HG03342 (cell line): ENCODE measurements around the gene NFE2L1.
A peak's percentile ranks its signal among the peaks of the same experiment; 100 is the strongest.

Experiments
- ATAC-seq: cut with Tn5 transposase; IDR thresholded peaks from one replicate; pipeline ENCODE4 v1.9.1; 2021; ENCODE audit warnings: mild to moderate bottlenecking, moderate library complexity; ENCODE audit not compliant: unreplicated experiment

The NFE2L1 gene

GRCh38 chr17:48107137-48108055, 59.2 kb downstream of the NFE2L1 start, which contains the start of gene SNX11:
TSS of gene SNX11 (plus strand) at chr17:48107766. CDS start at chr17:48112044, 4,278 bp downstream.
- ATAC-seq, result peak; percentile 69

- ATAC-seq, result no peak
Observed at GRCh38 chr17:48110761-48111160, 62.6 kb downstream of the NFE2L1 start.
